H1 (cell line): Measurements from ENCODE around the gene EGFLAM. TPM values are rescaled to one million over a fixed set of nuclear protein-coding genes. Genes with fewer than 3 reads are reported as not detected.

Experiments
- CTCF ChIA-PET: fragments of 300-600 bp; sonication (Branson Sonifier 250); formaldehyde crosslinking; loops from one replicate; lab custom pipeline; 2021; ENCODE audit not compliant: partially characterized antibody; lab: Charles Lee
- POLR2A ChIA-PET: fragments of 300-600 bp; sonication (Branson Sonifier 250); formaldehyde crosslinking; loops from one replicate; lab custom pipeline; 2021; ENCODE audit warnings: inconsistent platforms; ENCODE audit not compliant: partially characterized antibody; lab: Charles Lee
- DNase-seq, 2 experiments: peaks; one replicate each; pipeline versions ENCODE4 v3.0.0 to v3.0.0-alpha.2; 2010 to 2022; ENCODE audit warnings: low spot score in 2 of 2, low read depth in 1 of 2, mixed read lengths in 1 of 2
- FAIRE-seq: peaks from 2 replicates; lab custom pipeline; 2011; peaks lifted over from hg19 to GRCh38; lab: Jason Lieb, UNC
- H2AFZ ChIP-seq: 2 replicates; pipeline ENCODE4 v1.8.1; 2012; ENCODE audit warnings: low read length, inconsistent platforms
- H2AK5ac ChIP-seq: 2 replicates; pipeline ENCODE4 v1.6.1; 2013; ENCODE audit warnings: low read depth, low read length
- H2BK120ac ChIP-seq: replicated peaks from 2 replicates; pipeline ENCODE3; 2013; ENCODE audit warnings: low read depth, low read length, inconsistent platforms
- H2BK12ac ChIP-seq: 2 replicates; pipeline ENCODE4 v1.6.1; 2013; ENCODE audit warnings: low read depth, low read length
- H2BK15ac ChIP-seq: 2 replicates; pipeline ENCODE4 v1.6.1; 2013; ENCODE audit warnings: low read length
- H2BK20ac ChIP-seq: 2 replicates; pipeline ENCODE4 v1.6.1; 2013; ENCODE audit warnings: low read length
- H2BK5ac ChIP-seq: 2 replicates; pipeline ENCODE4 v1.6.1; 2013; ENCODE audit warnings: low read depth, low read length
- H3K14ac ChIP-seq: 2 replicates; pipeline ENCODE4 v1.6.1; 2013; ENCODE audit warnings: inconsistent platforms; ENCODE audit not compliant: insufficient read length
- H3K18ac ChIP-seq: 2 replicates; pipeline ENCODE4 v1.6.1; 2013; ENCODE audit warnings: low read length; ENCODE audit errors: extremely low read depth
- H3K23ac ChIP-seq: 2 replicates; pipeline ENCODE4 v1.6.1; 2013; ENCODE audit warnings: inconsistent platforms; ENCODE audit not compliant: insufficient read length
- H3K23me2 ChIP-seq: 2 replicates; pipeline ENCODE4 v1.6.1; 2013; ENCODE audit warnings: low read depth, low read length
- H3K27ac ChIP-seq: 2 replicates; pipeline ENCODE4 v1.6.1; 2011; ENCODE audit warnings: low read depth, low read length, inconsistent platforms
- H3K27me3 ChIP-seq, 4 experiments: replicated peaks in 1 of 4; 1 replicate in 1 of 4; 2 replicates in 3 of 4; pipeline versions ENCODE4 v1.6.1 to v1.8.1; 2011 to 2013; ENCODE audit warnings: low read length in 3 of 4, mild to moderate bottlenecking in 3 of 4, inconsistent platforms in 2 of 4, mixed read lengths in 2 of 4, moderate library complexity in 1 of 4; ENCODE audit not compliant: control insufficient read depth in 3 of 4, insufficient read depth in 3 of 4; ENCODE audit errors: extremely low read depth in 1 of 4
- H3K36me3 ChIP-seq, 4 experiments: 2 replicates each; pipeline versions ENCODE4 v1.6.1 to v1.8.1; 2011 to 2013; ENCODE audit warnings: mild to moderate bottlenecking in 4 of 4, low read length in 3 of 4, moderate library complexity in 2 of 4, control low read depth in 1 of 4, inconsistent platforms in 1 of 4; ENCODE audit not compliant: insufficient read depth in 4 of 4, control insufficient read depth in 2 of 4
- H3K4ac ChIP-seq: replicated peaks from 2 replicates; pipeline ENCODE3; 2013; ENCODE audit warnings: low read length, low read depth, mixed read lengths, inconsistent platforms; ENCODE audit not compliant: insufficient read length
- H3K4me1 ChIP-seq, 4 experiments: replicated peaks in 1 of 4; 1 replicate in 1 of 4; 2 replicates in 3 of 4; pipeline versions ENCODE4 v1.6.1 to v1.8.1; 2011 to 2013; ENCODE audit warnings: low read length in 3 of 4, inconsistent platforms in 2 of 4, mixed read lengths in 1 of 4; ENCODE audit not compliant: insufficient read depth in 4 of 4, control insufficient read depth in 3 of 4
- H3K4me2 ChIP-seq, 2 experiments: 2 replicates each; pipeline versions ENCODE4 v1.6.1 to v1.8.1; 2011 to 2013; ENCODE audit warnings: low read depth in 2 of 2, low read length in 2 of 2, control low read depth in 1 of 2, inconsistent platforms in 1 of 2, mild to moderate bottlenecking in 1 of 2; ENCODE audit not compliant: insufficient read depth in 1 of 2
- H3K4me3 ChIP-seq, 4 experiments: fragments of 200-600, 300-600 bp in 1 of 4; sonication (generic), shearing (Covaris generic), sonication (Bioruptor Twin) in 1 of 4; 2 replicates each; pipeline versions ENCODE4 v1.5.1 to v1.8.1; 2011 to 2016; ENCODE audit warnings: low read length in 4 of 4, low read depth in 3 of 4, control low read depth in 2 of 4, inconsistent platforms in 2 of 4, mild to moderate bottlenecking in 2 of 4, mixed read lengths in 1 of 4, moderate library complexity in 1 of 4; ENCODE audit not compliant: insufficient read depth in 2 of 4; ENCODE audit errors: extremely low read depth in 1 of 4
- H3K56ac ChIP-seq: replicated peaks from 2 replicates; pipeline ENCODE3; 2013; ENCODE audit warnings: low read depth, mild to moderate bottlenecking, mixed read lengths, low read length, inconsistent platforms; ENCODE audit not compliant: insufficient read length
- H3K79me1 ChIP-seq: 2 replicates; pipeline ENCODE4 v1.6.1; 2013; ENCODE audit warnings: low read depth, low read length, control low read depth
- H3K79me2 ChIP-seq, 2 experiments: 2 replicates each; pipeline versions ENCODE4 v1.6.1 to v1.8.1; 2012 to 2013; ENCODE audit warnings: low read length in 2 of 2, mild to moderate bottlenecking in 2 of 2, inconsistent platforms in 1 of 2; ENCODE audit not compliant: insufficient read depth in 2 of 2, control insufficient read depth in 1 of 2
- H3K9ac ChIP-seq, 4 experiments: replicated peaks in 1 of 4; 1 replicate in 1 of 4; 2 replicates in 3 of 4; pipeline versions ENCODE4 v1.6.1 to v1.8.1; 2011 to 2013; ENCODE audit warnings: low read depth in 3 of 4, low read length in 3 of 4, control low read depth in 2 of 4, mild to moderate bottlenecking in 2 of 4, moderate library complexity in 2 of 4, inconsistent platforms in 1 of 4; ENCODE audit errors: extremely low read depth in 1 of 4
- H3K9me3 ChIP-seq, 2 experiments: 2 replicates each; pipeline versions ENCODE4 v1.6.1 to v1.8.1; 2012 to 2013; ENCODE audit warnings: mild to moderate bottlenecking in 2 of 2, moderate library complexity in 2 of 2, control low read depth in 1 of 2, inconsistent platforms in 1 of 2, low read depth in 1 of 2, low read length in 1 of 2, mixed read lengths in 1 of 2; ENCODE audit not compliant: insufficient read depth in 2 of 2
- H4K20me1 ChIP-seq, 2 experiments: replicated peaks in 1 of 2; 2 replicates each; pipeline versions ENCODE3 to v1.8.1; 2011 to 2013; ENCODE audit warnings: inconsistent platforms in 2 of 2, low read length in 2 of 2, mild to moderate bottlenecking in 1 of 2; ENCODE audit not compliant: insufficient read depth in 2 of 2, control insufficient read depth in 1 of 2
- H4K5ac ChIP-seq: 2 replicates; pipeline ENCODE4 v1.6.1; 2013; ENCODE audit warnings: low read length, low read depth, mixed read lengths, inconsistent platforms; ENCODE audit not compliant: insufficient read length
- H4K8ac ChIP-seq: 2 replicates; pipeline ENCODE4 v1.8.0; 2013; ENCODE audit warnings: mild to moderate bottlenecking, moderate library complexity, low read length, inconsistent platforms; ENCODE audit not compliant: insufficient read depth; ENCODE audit errors: extremely low read depth
- H4K91ac ChIP-seq: replicated peaks from 2 replicates; pipeline ENCODE3; 2013; ENCODE audit warnings: low read length, mixed read lengths, inconsistent platforms; ENCODE audit not compliant: insufficient read length
- CBX8 ChIP-seq: fragments of 300-800, 300-1000 bp; sonication (generic); IDR thresholded peaks from 2 replicates; pipeline ENCODE4 v1.7.1; 2016; ENCODE audit warnings: low read depth, low read length, borderline replicate concordance
- CHD2 ChIP-seq: IDR thresholded peaks from 2 replicates; pipeline ENCODE4 v1.6.1; 2012; ENCODE audit warnings: low read length, improper control_type of control experiment
- CTBP2 ChIP-seq: IDR thresholded peaks from 2 replicates; pipeline ENCODE4 v1.7.0; 2011; ENCODE audit warnings: borderline replicate concordance, mild to moderate bottlenecking, moderate library complexity, mixed read lengths, low read length; ENCODE audit not compliant: insufficient read depth, insufficient read length
- EGR1 ChIP-seq: IDR thresholded peaks from 2 replicates; pipeline ENCODE4 v1.6.1; 2011; ENCODE audit warnings: low read depth, low read length, borderline replicate concordance
- GTF2F1 ChIP-seq: IDR thresholded peaks from 2 replicates; pipeline ENCODE4 v1.6.1; 2012; ENCODE audit warnings: low read depth, low read length, improper control_type of control experiment, borderline replicate concordance
- HDAC6 ChIP-seq: IDR thresholded peaks from one replicate; pipeline ENCODE4 v1.7.1; 2012; ENCODE audit warnings: low read depth, mild to moderate bottlenecking, inconsistent platforms, low read length, moderate library complexity
- RAD21 ChIP-seq, 2 experiments: IDR thresholded peaks in 1 of 2; conservative IDR thresholded peaks in 1 of 2; 2 replicates each; pipeline ENCODE4 v1.6.1; 2011; ENCODE audit warnings: low read depth in 2 of 2, low read length in 2 of 2, improper control_type of control experiment in 1 of 2, inconsistent platforms in 1 of 2, mild to moderate bottlenecking in 1 of 2, moderate library complexity in 1 of 2
- RBBP5 ChIP-seq: IDR thresholded peaks from 2 replicates; pipeline ENCODE4 v1.7.1; 2012; ENCODE audit warnings: low read depth, mild to moderate bottlenecking, inconsistent platforms, low read length, moderate library complexity, borderline replicate concordance
- RFX5 ChIP-seq: IDR thresholded peaks from 2 replicates; pipeline ENCODE4 v1.6.1; 2011; ENCODE audit warnings: low read depth, low read length, improper control_type of control experiment, borderline replicate concordance
- SIRT6 ChIP-seq: IDR thresholded peaks from one replicate; pipeline ENCODE4 v1.7.1; 2012; ENCODE audit warnings: low read length, inconsistent platforms
- SP2 ChIP-seq: IDR thresholded peaks from 2 replicates; pipeline ENCODE4 v1.6.1; 2012; ENCODE audit warnings: mild to moderate bottlenecking, low read length, inconsistent platforms
- ZNF274 ChIP-seq: IDR thresholded peaks from 2 replicates; pipeline ENCODE4 v1.7.0; 2012; ENCODE audit warnings: low read length, borderline replicate concordance; ENCODE audit errors: extremely low read depth
- WGBS, 2 experiments: shearing (Covaris generic) in 1 of 2; methylation state at CpG; one replicate each; pipeline versions ENCODE4 v1.1.6 to v1.1.7; 2013 to 2015; ENCODE audit warnings: low lambda C conversion rate in 2 of 2, mixed read lengths in 2 of 2, inconsistent platforms in 1 of 2, low coverage in 1 of 2, missing lambda C conversion rate in 1 of 2; ENCODE audit not compliant: insufficient replicate concordance in 2 of 2, insufficient coverage in 1 of 2, insufficient read length in 1 of 2; ENCODE audit errors: extremely low coverage in 1 of 2, missing lambda C conversion rate in 1 of 2; 5-methylcytosine and 5-hydroxymethylcytosine counted together
- polyA plus RNA-seq, 7 experiments: library from polyadenylated mRNA; depleted of rRNA in 3 of 7; stranded (reverse) in 5 of 7; unstranded in 2 of 7; fragments of >200 nt in 5 of 7; fragments of 200-250 nt in 2 of 7; gene quantifications; 1 replicate in 5 of 7; 2 replicates in 1 of 7; 4 replicates in 1 of 7; pipeline versions ENCODE4 v1.2.1 to v1.2.3, GENCODE V29; 2011 to 2013; ENCODE audit warnings: missing spikeins in 2 of 7, mixed read lengths in 2 of 7
- total RNA-seq: library from RNA; stranded (reverse); fragmentation: NEBNext Ultra II Directional; extraction: Animal tissue kit (Norgen Biotek cat#: 25700); gene quantifications from 2 replicates; pipeline ENCODE4 v1.2.1, GENCODE V29; 2021

EGFLAM gene
- total and polyA plus RNA-seq, 2 of the 8 experiments (the other 6 are each of a cell fraction or from before 2014, with no cell fraction given), result 0.20 to 0.24 TPM

- Histone ChIP-seq H2BK5ac (no peak overlapping the region), H3K9ac (no peak overlapping the region), H2AK5ac (no peak overlapping the region), H2BK120ac (no peak overlapping the region), H3K27me3 (no peaks in the 10 kb centered on the region), H3K56ac (no peak overlapping the region), H4K5ac (no peak overlapping the region), H2AFZ (no peak overlapping the region), H3K36me3 (peaks cover 0 to 6% (median 1%) of the 10 kb centered on the region in 4 experiments; a peak in 2 of 8 replicates), H2BK12ac (no peak overlapping the region), H3K18ac (no peak overlapping the region), H3K23ac (no peak overlapping the region), H3K14ac (no peak overlapping the region), H3K4me3 (no peak overlapping the region), H3K4me1 (no peaks in the 10 kb centered on the region), H4K91ac (no peak overlapping the region), H4K8ac (no peak overlapping the region), H3K23me2 (no peaks in the 10 kb centered on the region), H3K27ac (no peak overlapping the region), H4K20me1 (no peaks in the 10 kb centered on the region), H3K4ac (no peak overlapping the region), H3K9me3 (no peaks in the 10 kb centered on the region), H3K4me2 (no peak overlapping the region), H3K79me2 (no peaks in the 10 kb centered on the region), H3K79me1 (no peaks in the 10 kb centered on the region), H2BK20ac (no peak overlapping the region), H2BK15ac (no peak overlapping the region)
- DNase-seq (no peak), FAIRE-seq (no peak)
- CTCF ChIA-PET, result interaction anchor here (1.5 kb wide), 1 partner anchor 23 kb away, joined by 3 read pairs; no protein-coding TSS in a partner anchor
- TF ChIP-seq SP2, result no peak
- no peak for TF ChIP-seq HDAC6
- TF ChIP-seq CHD2, result no peak
- TF ChIP-seq GTF2F1, result no peak
- no peak for TF ChIP-seq SIRT6
- no peak for TF ChIP-seq RBBP5
- TF ChIP-seq EGR1, result no peak
- TF ChIP-seq RAD21 (IDR thresholded peaks at IDR 0.05 in 1 of 2, conservative IDR thresholded peaks at IDR 0.05 in 1 of 2; ENCODE audit: low read depth in 2 of 2, low read length in 2 of 2), result no peak
- TF ChIP-seq ZNF274, result no peak
- no peak for TF ChIP-seq RFX5
- no peak for TF ChIP-seq CBX8
- no peak for TF ChIP-seq CTBP2
- POLR2A ChIA-PET, result no interaction called here
- WGBS, 2 experiments, result 91% methylated on average over 3 of the region's 3 CpGs; no CpG with 5 or more reads in 1 of the 2 experiments
Observed at GRCh38 chr5:38478878-38479277, 220.5 kb downstream of the EGFLAM start.
